ACC112 (cell line): Measurements from ENCODE around the gene ERBB4.

Experiments used
- H2AFZ ChIP-seq: fragments of 200-600 bp; sonication (generic); one replicate; pipeline ENCODE4 v1.6.0; 2017; ENCODE audit warnings: antibody characterized with exemption, low read length; ENCODE audit not compliant: unreplicated experiment
- H3K27ac ChIP-seq: fragments of 200-600 bp; sonication (generic); 2 replicates; pipeline ENCODE4 v1.5.1; 2014; ENCODE audit warnings: low read depth, mild to moderate bottlenecking, antibody characterized with exemption, low read length, moderate library complexity
- H3K27me3 ChIP-seq: fragments of 200-600 bp; sonication (generic); 2 replicates; pipeline ENCODE4 v1.6.1; 2014; ENCODE audit warnings: mild to moderate bottlenecking, antibody characterized with exemption, low read length, moderate library complexity, mixed read lengths; ENCODE audit not compliant: insufficient read depth
- H3K36me3 ChIP-seq: fragments of 200-600 bp; sonication (generic); 2 replicates; pipeline ENCODE4 v1.6.1; 2016; ENCODE audit warnings: mild to moderate bottlenecking, antibody characterized with exemption, low read length, moderate library complexity, mixed read lengths; ENCODE audit not compliant: insufficient read depth
- H3K4me1 ChIP-seq: fragments of 200-600 bp; sonication (generic); one replicate; pipeline ENCODE4 v1.6.1; 2016; ENCODE audit warnings: low read length, mixed read lengths; ENCODE audit not compliant: insufficient read depth, unreplicated experiment, control insufficient read depth
- H3K4me3 ChIP-seq: fragments of 200-600 bp; sonication (generic); 2 replicates; pipeline ENCODE4 v1.5.1; 2014; ENCODE audit warnings: mild to moderate bottlenecking, low read depth, low read length
- H3K79me2 ChIP-seq: fragments of 200-600 bp; sonication (generic); one replicate; pipeline ENCODE4 v1.6.0; 2016; ENCODE audit warnings: low read length; ENCODE audit not compliant: control insufficient read depth, unreplicated experiment, insufficient read depth

The ERBB4 gene

GRCh38 chr2:211986313-211986712, 552.3 kb downstream of the ERBB4 start:
- Histone ChIP-seq H3K27ac (no peak overlapping the region), H3K27me3 (no peaks in the 10 kb centered on the region), H3K4me1 (peaks cover 4% of the 10 kb centered on the region), H2AFZ (no peak overlapping the region), H3K79me2 (no peaks in the 10 kb centered on the region), H3K4me3 (no peak overlapping the region), H3K36me3 (no peaks in the 10 kb centered on the region)

- peaks cover 8% of the 10 kb centered on the region for H3K4me1 ChIP-seq
- no peak overlapping the region for H3K27ac ChIP-seq
- H3K27me3 ChIP-seq, result no peaks in the 10 kb centered on the region
- H3K4me3 ChIP-seq, result no peak overlapping the region
- H3K79me2 ChIP-seq, result no peaks in the 10 kb centered on the region
- no peaks in the 10 kb centered on the region for H3K36me3 ChIP-seq
- no peak overlapping the region for H2AFZ ChIP-seq
These were observed 553.2 kb downstream of the ERBB4 start for GRCh38 chr2:211985393-211985792.

- H3K79me2 ChIP-seq, result no peaks in the 10 kb centered on the region
- no peak overlapping the region for H3K27ac ChIP-seq
- H3K4me1 ChIP-seq, result peaks cover 8% of the 10 kb centered on the region
These were observed 556.4 kb downstream of the ERBB4 start for GRCh38 chr2:211982162-211982561.

GRCh38 chr2:211981451-211981850, 557.2 kb downstream of the ERBB4 start:
- peaks cover 8% of the 10 kb centered on the region for H3K4me1 ChIP-seq
- H3K36me3 ChIP-seq, result no peaks in the 10 kb centered on the region
- no peak overlapping the region for H3K27ac ChIP-seq
- peak overlapping the region; percentile 48 for H2AFZ ChIP-seq
- H3K79me2 ChIP-seq, result no peaks in the 10 kb centered on the region
- no peaks in the 10 kb centered on the region for H3K27me3 ChIP-seq
- H3K4me3 ChIP-seq, result no peak overlapping the region

More at GRCh38 chr2:211982162-211982561, 556.4 kb downstream of the ERBB4 start:
- Histone ChIP-seq H3K4me3 (no peak overlapping the region), H3K27me3 (no peaks in the 10 kb centered on the region), H3K36me3 (no peaks in the 10 kb centered on the region), H2AFZ (peak overlapping the region; percentile 62)

- Histone ChIP-seq H3K4me3 (no peak overlapping the region), H3K27me3 (no peaks in the 10 kb centered on the region), H2AFZ (no peak overlapping the region), H3K4me1 (peaks cover 2% of the 10 kb centered on the region), H3K79me2 (no peaks in the 10 kb centered on the region), H3K27ac (no peak overlapping the region), H3K36me3 (no peaks in the 10 kb centered on the region)
These were observed 562.5 kb downstream of the ERBB4 start for GRCh38 chr2:211976076-211976475.

- Histone ChIP-seq H3K79me2 (no peaks in the 10 kb centered on the region), H2AFZ (no peak overlapping the region), H3K27me3 (no peaks in the 10 kb centered on the region), H3K4me1 (no peaks in the 10 kb centered on the region), H3K27ac (no peak overlapping the region), H3K4me3 (no peak overlapping the region), H3K36me3 (no peaks in the 10 kb centered on the region)
These were observed 571.4 kb downstream of the ERBB4 start for GRCh38 chr2:211967234-211967633.

- Histone ChIP-seq H3K4me3 (no peak overlapping the region), H3K36me3 (no peaks in the 10 kb centered on the region), H3K27ac (no peak overlapping the region), H3K79me2 (no peaks in the 10 kb centered on the region), H3K4me1 (no peaks in the 10 kb centered on the region), H3K27me3 (no peaks in the 10 kb centered on the region), H2AFZ (no peak overlapping the region)
These were observed 574.6 kb downstream of the ERBB4 start for GRCh38 chr2:211963969-211964368.

- H3K79me2 ChIP-seq, result no peaks in the 10 kb centered on the region
- H3K27ac ChIP-seq, result no peak overlapping the region
- no peaks in the 10 kb centered on the region for H3K36me3 ChIP-seq
- no peaks in the 10 kb centered on the region for H3K27me3 ChIP-seq
- H2AFZ ChIP-seq, result no peak overlapping the region
- H3K4me1 ChIP-seq, result no peaks in the 10 kb centered on the region
- no peak overlapping the region for H3K4me3 ChIP-seq
These were observed 580.8 kb downstream of the ERBB4 start for GRCh38 chr2:211957799-211958198.

- Histone ChIP-seq H3K79me2 (no peaks in the 10 kb centered on the region), H3K4me3 (no peak overlapping the region), H2AFZ (no peak overlapping the region), H3K36me3 (no peaks in the 10 kb centered on the region), H3K27ac (no peak overlapping the region), H3K4me1 (no peaks in the 10 kb centered on the region), H3K27me3 (no peaks in the 10 kb centered on the region)
These were observed 583.0 kb downstream of the ERBB4 start for GRCh38 chr2:211955648-211956047.

- no peak overlapping the region for H3K27ac ChIP-seq
- no peaks in the 10 kb centered on the region for H3K36me3 ChIP-seq
- H3K79me2 ChIP-seq, result no peaks in the 10 kb centered on the region
- no peak overlapping the region for H3K4me3 ChIP-seq
- no peaks in the 10 kb centered on the region for H3K27me3 ChIP-seq
- no peaks in the 10 kb centered on the region for H3K4me1 ChIP-seq
- no peak overlapping the region for H2AFZ ChIP-seq
These were observed 589.7 kb downstream of the ERBB4 start for GRCh38 chr2:211948932-211949331.

GRCh38 chr2:211946960-211947359, 591.6 kb downstream of the ERBB4 start:
- Histone ChIP-seq H3K4me1 (no peaks in the 10 kb centered on the region), H3K27me3 (no peaks in the 10 kb centered on the region), H3K4me3 (0 out of 2 replicates have a peak overlapping the region, but pooled peaks have one; percentile 28), H3K36me3 (no peaks in the 10 kb centered on the region), H3K79me2 (no peaks in the 10 kb centered on the region), H2AFZ (peak overlapping the region; percentile 39), H3K27ac (no peak overlapping the region)
